K562 (cell line): ENCODE results near the gene ACTG2. TPM values are rescaled to one million over a fixed set of nuclear protein-coding genes. Genes with fewer than 3 reads are reported as not detected.

Experiments used
- EP300 ChIP-seq: IDR thresholded peaks from 2 replicates; pipeline ENCODE4 v1.6.1; 2012; ENCODE audit warnings: low read length, improper control_type of control experiment
- FOXM1 ChIP-seq, 2 experiments: fragments of 450-650 bp in 1 of 2; sonication (generic) in 1 of 2; formaldehyde crosslinking in 1 of 2; IDR thresholded peaks; 2 replicates each; pipeline versions ENCODE4 v1.6.1 to v1.9.0; 2017 to 2022; ENCODE audit warnings: low read depth in 2 of 2, mild to moderate bottlenecking in 2 of 2, missing genetic modification reagents in 1 of 2, moderate library complexity in 1 of 2
- HBP1 ChIP-seq: fragments of 450-650 bp; formaldehyde crosslinking; IDR thresholded peaks from 2 replicates; pipeline ENCODE4 v1.4.0; 2022; ENCODE audit warnings: missing genetic modification characterization
- HCFC1 ChIP-seq: IDR thresholded peaks from 2 replicates; pipeline ENCODE4 v1.6.1; 2012; ENCODE audit warnings: low read depth, low read length, improper control_type of control experiment
- HLTF ChIP-seq: fragments of 450-650 bp; IDR thresholded peaks from 2 replicates; pipeline ENCODE4 v1.6.1; 2016
- HNRNPLL ChIP-seq: fragments of 200-400 bp; formaldehyde crosslinking; IDR thresholded peaks from 2 replicates; pipeline ENCODE4 v1.6.1; 2017; ENCODE audit warnings: low read length, low read depth, mild to moderate bottlenecking; ENCODE audit not compliant: poor library complexity, severe bottlenecking
- JUN ChIP-seq, 2 experiments: sonication (generic) in 1 of 2; formaldehyde crosslinking in 1 of 2; IDR thresholded peaks; 2 replicates each; pipeline versions ENCODE4 v1.6.1 to v1.8.0; 2012 to 2022; ENCODE audit warnings: borderline replicate concordance in 2 of 2, mild to moderate bottlenecking in 2 of 2, improper control_type of control experiment in 1 of 2, low read depth in 1 of 2, low read length in 1 of 2, missing genetic modification reagents in 1 of 2
- KLF16 ChIP-seq: IDR thresholded peaks from 2 replicates; pipeline ENCODE4 v1.6.1; 2016; ENCODE audit warnings: antibody characterized with exemption
- MYBL2 ChIP-seq, 2 experiments: fragments of 450-650 bp in 1 of 2; sonication (generic) in 1 of 2; formaldehyde crosslinking in 1 of 2; IDR thresholded peaks; 2 replicates each; pipeline versions ENCODE4 v1.6.1 to v1.8.1; 2017 to 2022; ENCODE audit warnings: borderline replicate concordance in 1 of 2, inconsistent platforms in 1 of 2, low read depth in 1 of 2, mild to moderate bottlenecking in 1 of 2, missing genetic modification reagents in 1 of 2, moderate library complexity in 1 of 2
- MYNN ChIP-seq, 2 experiments: sonication (generic); formaldehyde crosslinking in 1 of 2; IDR thresholded peaks; 2 replicates each; pipeline versions ENCODE4 v1.5.0 to v1.6.1; 2016 to 2020; ENCODE audit warnings: antibody characterized with exemption in 1 of 2, missing genetic modification reagents in 1 of 2
- NELFE ChIP-seq: IDR thresholded peaks from 2 replicates; pipeline ENCODE4 v1.6.1; 2011; ENCODE audit warnings: mild to moderate bottlenecking; ENCODE audit not compliant: insufficient read depth, insufficient read length
- RBBP5 ChIP-seq: fragments of 200-600 bp; sonication (generic); IDR thresholded peaks from 2 replicates; pipeline ENCODE4 v1.6.1; 2012; ENCODE audit warnings: borderline replicate concordance, mild to moderate bottlenecking, low read length, control low read depth, inconsistent platforms; ENCODE audit not compliant: insufficient read depth, poor library complexity, severe bottlenecking
- RBM34 ChIP-seq: fragments of 200-400 bp; formaldehyde crosslinking; IDR thresholded peaks from 2 replicates; pipeline ENCODE4 v1.6.1; 2018; ENCODE audit warnings: low read length, borderline replicate concordance; ENCODE audit not compliant: insufficient read depth
- SNIP1 ChIP-seq: fragments of 450-650 bp; IDR thresholded peaks from 2 replicates; pipeline ENCODE4 v1.7.1; 2017; ENCODE audit warnings: low read depth, mild to moderate bottlenecking
- SUPT5H ChIP-seq: fragments of 450-650 bp; IDR thresholded peaks from 2 replicates; pipeline ENCODE4 v1.6.1; 2016
- TEAD4 ChIP-seq, 2 experiments: sonication (generic) in 1 of 2; formaldehyde crosslinking in 1 of 2; IDR thresholded peaks; 2 replicates each; pipeline versions ENCODE4 v1.6.1 to v1.8.0; 2012 to 2022; ENCODE audit warnings: borderline replicate concordance in 1 of 2, inconsistent platforms in 1 of 2, low read length in 1 of 2, mild to moderate bottlenecking in 1 of 2, missing genetic modification reagents in 1 of 2
- ZNF584 ChIP-seq: fragments of 200-800 bp; sonication (Bioruptor generic); IDR thresholded peaks from 2 replicates; pipeline ENCODE4 v1.6.1; 2016; ENCODE audit warnings: low read depth, mild to moderate bottlenecking, missing genetic modification characterization, missing compliant biosample characterization
- ZNF586 ChIP-seq: fragments of 450-650 bp; formaldehyde crosslinking; conservative IDR thresholded peaks from 2 replicates; pipeline ENCODE4 v1.4.0; 2020; ENCODE audit warnings: mild to moderate bottlenecking, moderate library complexity
- ZNF764 ChIP-seq: fragments of 250-450 bp; sonication (Bioruptor Pico); IDR thresholded peaks from 2 replicates; pipeline ENCODE4 v1.4.0; 2020; ENCODE audit warnings: low read depth, mild to moderate bottlenecking, moderate library complexity
- ZSCAN29 ChIP-seq: fragments of 450-650 bp; IDR thresholded peaks from 2 replicates; pipeline ENCODE4 v1.6.1; 2017
- polyA plus RNA-seq, 8 experiments: library from polyadenylated mRNA; depleted of rRNA in 4 of 8; stranded (reverse) in 5 of 8; unstranded in 3 of 8; fragments of >200 nt; fragmentation: Nextera tagmentation in 2 of 8; fragmentation: Illumina TruSeq in 1 of 8; extraction: Ambion mirVana in 2 of 8; extraction: Trizol in 1 of 8; gene quantifications; 2 replicates each; pipeline versions ENCODE4 v1.2.1 to v1.2.3, GENCODE V29; 2011 to 2014; ENCODE audit warnings: inconsistent platforms in 1 of 8, missing spikeins in 1 of 8
- total RNA-seq, 7 experiments: library from RNA; depleted of rRNA in 6 of 7; stranded (reverse); fragments of >200 nt in 6 of 7; fragmentation: Illumina TruSeq in 2 of 7; extraction: Trizol in 2 of 7; gene quantifications; 2 replicates each; pipeline versions ENCODE4 v1.2.1 to v1.2.3, GENCODE V29; 2011 to 2021; ENCODE audit warnings: low replicate concordance in 1 of 7

ACTG2 gene
- total and polyA plus RNA-seq, 9 of the 15 experiments (the other 6 are each of a cell fraction or from before 2014, with no cell fraction given): 0.06 to 0.60 TPM; not detected in 7

GRCh38 chr2:73926493-73927327 is 33.9 kb downstream of the ACTG2 start, which contains the start of gene DGUOK (continued):
- TF ChIP-seq RBM34: no peak
- no peak; the same call in 1 of the 2 replicates for TF ChIP-seq TEAD4 (IDR thresholded peaks at IDR 0.05; ENCODE audit: low read length)
- no peak for TF ChIP-seq TEAD4 (CRISPR knock-in tag; IDR thresholded peaks at IDR 0.05; ENCODE audit: borderline replicate concordance)
- no peak for TF ChIP-seq NELFE
- peak; percentile 95 for TF ChIP-seq SUPT5H
- TF ChIP-seq HCFC1: peak; percentile 73
- peak; percentile 47; the same call in 1 of the 2 replicates for TF ChIP-seq MYBL2 (IDR thresholded peaks at IDR 0.05; ENCODE audit: low read depth)
- no peak for TF ChIP-seq MYBL2 (CRISPR knock-in tag; IDR thresholded peaks at IDR 0.05; ENCODE audit: borderline replicate concordance)
- TF ChIP-seq FOXM1 (IDR thresholded peaks at IDR 0.05; ENCODE audit: low read depth): peak; percentile 49
- no peak for TF ChIP-seq FOXM1 (CRISPR knock-in tag; IDR thresholded peaks at IDR 0.05; ENCODE audit: low read depth)
- TF ChIP-seq MYNN (IDR thresholded peaks at IDR 0.05): no peak
- TF ChIP-seq MYNN (CRISPR knock-in tag; IDR thresholded peaks at IDR 0.05): no peak
- no peak for TF ChIP-seq ZNF764 (CRISPR knock-in tag)
- TF ChIP-seq HLTF: 0 out of 2 replicates have a peak, but pooled peaks have one; percentile 53
- TF ChIP-seq EP300: peak; percentile 66
- no peak for TF ChIP-seq ZSCAN29
- no peak for TF ChIP-seq KLF16
- TF ChIP-seq ZNF586: no peak
- TF ChIP-seq ZNF584 (CRISPR knock-in tag): no peak
- TF ChIP-seq HBP1 (CRISPR knock-in tag): 0 out of 2 replicates have a peak, but pooled peaks have one; percentile 33
- TF ChIP-seq JUN (IDR thresholded peaks at IDR 0.05; ENCODE audit: borderline replicate concordance, low read depth, low read length): peak; percentile 75; the same call in 1 of the 2 replicates
- TF ChIP-seq JUN (CRISPR knock-in tag; IDR thresholded peaks at IDR 0.05; ENCODE audit: borderline replicate concordance): peak; percentile 52; the same call in 1 of the 2 replicates
- TF ChIP-seq HNRNPLL: peak; percentile 74
- peak; percentile 87 for TF ChIP-seq RBBP5
- no peak for TF ChIP-seq SNIP1
